NCI-H460 (cell line): ENCODE results near the gene PCCA. TPM values are rescaled to one million over a fixed set of nuclear protein-coding genes. Genes with fewer than 3 reads are reported as not detected.
"Not testable (repeated sequence)": the region's sequence is repeated elsewhere in the genome, so short reads cannot be mapped to it uniquely, and the experiment has no call there.

Experiments
- DNase-seq: peaks from one replicate; pipeline ENCODE4 v3.0.0-alpha.2; 2016; ENCODE audit warnings: low read depth; ENCODE audit errors: extremely low read depth
- total RNA-seq: library from RNA; depleted of rRNA; stranded (reverse); fragments of >200 nt; shearing (Covaris generic); gene quantifications from 2 replicates; pipeline ENCODE4 v1.2.3, GENCODE V29; 2014

Gene PCCA
- total RNA-seq, 1 experiment from 2014 or later = 15.7 TPM

GRCh38 chr13:100515410-100515800 lies 426.5 kb downstream of the PCCA start:
- DNase-seq = no peak

- DNase-seq = no peak
Observed at GRCh38 chr13:100517135-100517534, 428.2 kb downstream of the PCCA start.

- no peak for DNase-seq
Observed at GRCh38 chr13:100517728-100518127, 428.8 kb downstream of the PCCA start.

GRCh38 chr13:100518394-100519062 lies 429.6 kb downstream of the PCCA start:
- DNase-seq = no peak

GRCh38 chr13:100519626-100520025 lies 430.7 kb downstream of the PCCA start:
- no peak for DNase-seq

- no peak for DNase-seq
Observed at GRCh38 chr13:100520936-100521850, 432.3 kb downstream of the PCCA start.

- DNase-seq = no peak
Observed at GRCh38 chr13:100521851-100522617, 433.1 kb downstream of the PCCA start.

- no peak for DNase-seq
Observed at GRCh38 chr13:100522618-100523309, 433.9 kb downstream of the PCCA start.

- DNase-seq = no peak
Observed at GRCh38 chr13:100523411-100523810, 434.5 kb downstream of the PCCA start.

GRCh38 chr13:100523981-100524386 lies 435.1 kb downstream of the PCCA start:
- no peak for DNase-seq

GRCh38 chr13:100524688-100525087 lies 435.8 kb downstream of the PCCA start:
- DNase-seq = not testable (repeated sequence)

GRCh38 chr13:100525453-100526317 lies 436.8 kb downstream of the PCCA start:
- no peak for DNase-seq

GRCh38 chr13:100526318-100527000 lies 437.6 kb downstream of the PCCA start:
- DNase-seq = no peak

- no peak for DNase-seq
Observed at GRCh38 chr13:100527644-100528043, 438.8 kb downstream of the PCCA start.

GRCh38 chr13:100528353-100528752 lies 439.5 kb downstream of the PCCA start:
- DNase-seq = no peak

GRCh38 chr13:100528820-100529219 lies 439.9 kb downstream of the PCCA start:
- DNase-seq = no peak

- no peak for DNase-seq
Observed at GRCh38 chr13:100529666-100530377, 440.9 kb downstream of the PCCA start.

GRCh38 chr13:100530671-100531213 lies 441.8 kb downstream of the PCCA start:
- no peak for DNase-seq
